GM19025 (cell line): ENCODE results near the gene TPTE2.
A peak's percentile ranks its signal among the peaks of the same experiment; 100 is the strongest.
"Not testable (repeated sequence)": the region's sequence is repeated elsewhere in the genome, so short reads cannot be mapped to it uniquely, and the experiment has no call there.

Source experiments
- ATAC-seq: cut with Tn5 transposase; IDR thresholded peaks from one replicate; pipeline ENCODE4 v1.9.1; 2021; ENCODE audit warnings: mild to moderate bottlenecking, low read depth, moderate library complexity; ENCODE audit not compliant: unreplicated experiment

TPTE2 gene

DNA sequence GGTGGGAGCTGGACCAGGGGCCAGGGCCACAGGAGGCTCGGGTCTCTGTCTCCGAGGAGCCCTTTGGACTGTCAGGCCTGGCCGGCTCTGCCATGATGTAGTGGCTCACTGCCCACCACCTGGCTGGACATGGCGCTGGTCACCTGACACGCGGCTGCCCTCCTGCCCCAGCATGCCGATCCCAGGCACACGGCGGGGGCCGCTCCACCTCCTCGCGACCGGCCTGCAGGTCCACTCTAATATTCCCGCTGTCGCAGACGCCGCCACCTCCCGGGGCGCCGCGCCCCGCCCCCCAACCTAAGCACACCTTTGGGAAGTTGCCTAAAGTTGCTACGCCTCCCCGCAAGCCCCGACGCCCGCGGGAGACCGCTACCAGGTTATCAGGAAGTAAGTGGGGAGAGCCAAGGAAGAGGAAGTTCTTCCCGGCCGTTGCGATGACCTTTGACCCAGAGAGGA is at the start of gene TPTE2:
Gene TPTE2 (minus strand): TSS at position 406 of the 456 bp plus-strand sequence. CDS start 58,298 bp downstream, outside the sequence.
- ATAC-seq, result not testable (repeated sequence)

DNA sequence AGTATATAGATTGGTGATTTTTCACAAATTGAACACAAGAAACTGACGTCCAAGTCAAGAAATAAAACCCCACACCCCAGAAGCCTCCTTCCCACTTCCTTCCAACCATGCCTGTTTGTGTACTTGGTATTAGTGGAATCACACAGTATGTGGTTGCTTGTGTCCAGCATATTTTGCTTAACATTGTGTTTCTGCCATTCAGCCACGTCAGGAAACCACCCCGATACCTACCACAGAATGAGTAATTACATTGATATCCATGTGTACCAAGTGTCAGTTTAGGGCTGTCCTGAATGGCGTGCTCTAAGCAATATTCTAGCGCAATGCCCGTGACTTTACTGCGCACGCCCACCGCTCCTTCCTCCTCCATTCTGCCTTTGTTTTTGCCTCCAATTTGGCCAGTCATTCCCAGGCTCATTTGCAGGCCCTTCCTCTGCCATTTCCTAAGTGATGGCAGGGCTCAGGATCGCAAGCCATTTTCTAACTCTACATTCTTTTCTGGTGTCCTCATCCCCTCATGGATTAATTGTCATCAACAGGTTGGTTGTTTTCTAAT is 46.3 kb upstream of the TPTE2 start:
- no peak for ATAC-seq

DNA sequence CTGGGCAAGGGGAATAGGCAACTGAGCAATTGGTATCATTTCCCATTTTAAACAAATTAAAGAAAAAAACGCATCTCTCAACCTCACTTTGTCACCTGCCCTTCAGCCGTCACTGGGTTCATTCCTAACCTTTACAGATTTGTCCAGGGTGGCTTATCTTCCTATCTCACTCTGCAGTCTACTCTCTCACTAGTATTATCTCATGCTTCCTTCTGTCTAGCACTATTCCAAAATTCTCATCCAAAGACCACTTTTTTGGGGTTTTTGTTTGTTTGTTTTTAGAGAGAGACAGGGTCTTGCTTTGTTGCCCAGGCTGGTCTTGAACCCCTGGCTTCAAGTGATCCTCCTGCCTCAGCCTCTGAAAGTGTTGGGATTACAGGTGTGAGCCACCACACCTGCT is 45.4 kb upstream of the TPTE2 start:
- ATAC-seq, result no peak

GRCh38 chr13:19606152-19606551 is 44.8 kb upstream of the TPTE2 start:
- ATAC-seq, result no peak

- ATAC-seq, result no peak
Measured at GRCh38 chr13:19605161-19605955, 44.0 kb upstream of the TPTE2 start.

DNA sequence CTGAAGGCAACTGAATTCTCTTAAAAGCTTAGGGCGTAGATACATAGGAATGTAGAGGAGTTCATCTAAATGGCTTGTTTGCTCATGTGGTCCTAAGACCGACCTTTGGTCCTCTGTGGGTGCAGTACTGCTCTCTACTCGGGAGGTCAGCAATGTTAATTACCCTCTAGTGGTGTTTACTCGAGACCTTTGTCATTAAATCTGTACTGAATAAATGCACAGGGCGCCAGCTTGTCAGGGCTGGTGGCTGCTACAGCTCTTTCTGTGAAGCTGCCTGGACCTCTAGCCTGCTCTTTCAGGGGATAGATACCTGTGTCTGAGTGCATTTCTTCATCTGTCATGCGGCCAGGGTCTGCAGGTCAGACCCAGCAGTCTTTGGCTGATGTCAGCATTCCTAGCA is 43.0 kb upstream of the TPTE2 start:
- no peak for ATAC-seq

DNA sequence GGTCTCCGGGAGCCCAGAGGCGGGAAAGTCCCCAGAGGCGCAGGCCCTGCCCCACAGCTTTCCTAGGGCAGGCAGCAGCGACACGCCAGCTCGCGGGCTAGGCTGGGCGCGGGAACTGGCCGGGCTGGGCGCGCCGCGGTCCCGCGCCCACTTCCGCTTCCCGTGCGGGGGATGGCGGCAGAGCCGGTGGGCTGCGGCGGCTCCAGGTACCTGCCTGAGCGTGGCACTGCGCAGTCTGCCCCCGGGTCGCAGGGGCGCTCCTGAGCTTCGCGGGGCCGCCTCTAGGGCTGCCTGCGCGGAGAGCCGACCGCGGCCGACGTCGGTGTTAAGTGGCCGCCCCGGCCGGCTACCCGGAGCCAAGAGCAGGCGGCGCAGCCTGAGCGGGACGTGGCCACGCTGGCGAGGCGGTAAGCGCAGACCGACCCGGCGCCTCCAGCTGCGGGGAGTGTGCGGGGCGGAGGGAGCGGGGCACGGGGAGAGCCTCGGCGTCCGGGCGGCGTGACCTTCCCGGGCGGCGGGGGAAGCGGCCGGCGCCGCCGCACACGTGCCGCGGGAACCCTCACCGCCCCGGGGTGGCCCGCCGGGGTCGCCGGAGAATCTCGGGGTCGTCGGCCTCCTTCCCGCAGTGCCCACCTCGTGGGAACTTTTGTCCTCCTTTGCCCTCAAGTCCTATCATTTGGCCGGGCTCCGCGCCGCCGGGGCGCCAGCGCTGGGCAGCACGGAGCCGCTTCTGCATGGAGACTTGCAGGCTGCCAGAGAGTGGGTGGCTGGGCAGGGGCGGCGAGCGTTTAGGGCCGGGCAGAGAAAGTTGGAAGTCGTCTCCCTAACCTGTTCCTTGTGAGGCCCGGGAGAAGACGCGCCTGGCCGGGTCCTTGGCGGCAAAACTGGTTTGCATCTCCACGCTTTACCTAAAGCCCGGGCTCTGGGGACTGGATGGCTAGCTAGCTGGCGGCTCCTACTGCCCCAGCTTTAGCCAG is 40.7 kb upstream of the TPTE2 start:
- ATAC-seq, result peak; percentile 84

GRCh38 chr13:19597523-19597922 is 36.2 kb upstream of the TPTE2 start:
- ATAC-seq, result no peak

DNA sequence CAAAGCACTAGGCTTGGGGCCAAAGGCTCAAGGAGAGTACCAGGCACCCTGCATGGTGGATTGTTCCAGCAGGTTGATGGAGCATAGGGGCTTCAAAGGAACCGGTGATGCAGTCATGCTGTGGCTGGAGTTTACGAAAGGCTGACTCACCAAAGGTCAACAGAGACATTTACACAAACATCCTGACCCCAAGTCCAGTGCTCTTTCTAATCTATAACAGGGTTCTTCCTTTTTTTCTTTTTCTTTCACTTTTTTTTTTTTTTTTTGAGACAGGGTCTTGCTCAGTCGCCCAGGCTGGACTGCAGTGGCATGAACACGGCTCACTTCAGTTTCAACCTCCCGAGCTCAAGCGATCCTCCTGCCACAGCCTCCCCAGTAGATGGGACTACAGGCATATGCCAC is 35.6 kb upstream of the TPTE2 start:
- no peak for ATAC-seq

DNA sequence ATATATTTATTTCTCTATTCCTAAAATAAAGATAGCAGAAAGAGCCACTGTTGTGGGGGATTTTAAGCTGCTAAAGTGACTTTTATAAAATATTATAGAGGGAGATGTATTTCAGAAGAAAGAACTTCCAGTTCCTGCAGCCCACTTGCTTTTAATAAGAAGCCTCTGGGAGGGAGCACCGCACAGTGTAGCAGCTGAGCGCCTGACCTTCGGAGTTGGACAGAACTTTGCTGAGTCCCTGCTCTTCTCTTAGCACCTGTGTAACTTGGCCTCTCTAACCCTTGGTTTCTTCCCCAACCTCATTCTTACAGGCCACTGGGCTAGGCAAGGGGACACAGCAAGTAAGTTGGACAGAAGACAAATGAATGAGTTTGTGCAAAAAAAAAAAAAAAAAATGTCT is 34.8 kb upstream of the TPTE2 start:
- ATAC-seq, result no peak

DNA sequence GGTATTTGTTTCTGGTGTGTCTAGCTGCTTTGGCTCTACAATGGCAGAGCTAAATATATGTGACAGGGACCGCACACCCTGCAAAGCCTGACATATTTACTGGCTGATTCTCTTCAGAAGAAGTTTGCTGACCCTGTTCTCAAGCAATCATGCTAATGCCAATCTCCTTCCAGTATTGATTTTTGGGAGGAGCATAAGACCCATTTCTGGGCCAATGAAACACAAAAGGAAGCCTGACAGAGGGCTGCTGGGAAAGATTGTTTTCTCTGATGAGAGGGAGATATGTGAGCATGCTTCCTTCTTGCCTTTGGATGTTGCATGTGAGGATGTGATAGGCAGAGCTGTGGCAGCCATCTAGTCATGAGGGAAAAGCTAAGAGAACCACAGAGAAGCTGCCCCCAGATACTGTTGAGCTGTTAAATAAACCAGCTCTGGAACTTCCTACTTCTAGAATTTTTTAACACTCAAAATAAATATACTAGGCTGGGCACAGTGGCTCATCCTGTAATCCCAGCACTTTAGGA is 31.4 kb upstream of the TPTE2 start:
- ATAC-seq, result no peak

DNA sequence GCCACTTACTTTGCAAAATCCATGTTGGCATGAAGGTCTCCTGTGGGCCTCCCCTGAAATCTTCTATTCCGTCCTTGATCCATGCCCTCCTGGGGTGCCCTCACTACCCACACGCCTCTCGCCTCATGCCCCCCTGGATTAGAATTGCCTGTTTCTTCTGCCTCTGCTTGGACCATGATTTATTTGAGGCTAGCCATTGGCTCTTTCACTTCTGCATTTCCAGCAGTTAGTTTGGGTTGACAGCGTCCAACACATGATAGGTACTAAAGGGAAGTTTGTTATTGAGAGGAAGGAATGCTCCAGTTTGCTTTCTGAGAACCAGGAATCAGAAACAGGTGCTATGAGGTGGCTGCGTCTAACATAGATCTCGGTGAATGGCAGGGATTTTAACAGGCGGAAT is 30.5 kb upstream of the TPTE2 start:
- ATAC-seq, result no peak

- ATAC-seq, result no peak
Measured at GRCh38 chr13:19590423-19590822, 29.1 kb upstream of the TPTE2 start.

DNA sequence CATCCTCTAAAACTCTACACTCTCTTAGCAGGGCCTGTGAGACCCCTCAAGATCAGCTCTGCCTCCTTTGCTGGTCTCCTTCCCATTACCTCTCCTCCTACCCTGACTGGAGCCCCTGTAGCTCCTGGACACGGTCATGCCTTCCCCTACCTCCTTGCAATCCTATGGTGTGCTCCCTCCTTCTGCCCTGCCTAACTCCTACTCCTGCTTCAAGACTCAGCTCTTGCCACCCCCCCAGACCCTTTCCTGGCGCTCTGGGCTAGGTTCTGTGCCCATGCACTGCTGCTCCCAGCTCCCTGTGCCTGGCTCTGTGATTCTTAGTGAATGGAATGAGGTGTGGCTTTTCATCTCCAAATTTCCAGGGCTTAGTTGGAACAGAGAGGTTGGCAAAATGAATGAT is 28.0 kb upstream of the TPTE2 start:
- no peak for ATAC-seq

DNA sequence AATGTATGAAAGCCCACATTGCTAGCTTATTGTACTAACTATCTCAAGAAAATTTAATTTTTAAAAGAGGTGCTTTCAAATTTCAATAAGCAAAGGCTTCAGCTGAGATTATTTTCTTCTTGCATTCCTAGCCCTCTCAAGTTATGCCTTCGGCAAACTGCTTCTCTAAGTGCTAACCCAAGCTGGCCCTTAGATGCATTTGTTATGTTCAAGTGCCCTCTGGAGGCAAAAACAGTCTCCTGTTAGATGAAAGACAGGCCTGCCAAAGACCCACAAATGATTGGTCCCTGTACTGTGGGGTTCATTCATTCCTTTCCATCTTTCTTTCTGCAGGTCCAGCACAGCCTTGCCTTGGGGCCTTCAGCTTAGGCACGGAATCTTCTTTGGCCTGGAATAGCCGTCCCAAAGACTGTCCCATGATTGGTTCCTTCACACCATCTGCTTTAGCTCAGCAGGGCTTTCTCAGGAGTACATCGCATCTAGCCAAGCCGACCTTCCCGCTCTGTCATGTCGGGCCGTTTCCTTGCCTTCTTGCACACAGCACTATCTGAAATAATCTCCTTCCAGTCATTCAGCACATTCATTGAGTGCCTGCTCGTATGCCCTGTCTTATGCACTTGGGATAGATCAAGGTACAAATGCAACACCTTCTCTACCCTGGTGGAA is 26.4 kb upstream of the TPTE2 start:
- peak; percentile 65 for ATAC-seq

GRCh38 chr13:19586904-19587634 is 25.7 kb upstream of the TPTE2 start:
- peak; percentile 75 for ATAC-seq

DNA sequence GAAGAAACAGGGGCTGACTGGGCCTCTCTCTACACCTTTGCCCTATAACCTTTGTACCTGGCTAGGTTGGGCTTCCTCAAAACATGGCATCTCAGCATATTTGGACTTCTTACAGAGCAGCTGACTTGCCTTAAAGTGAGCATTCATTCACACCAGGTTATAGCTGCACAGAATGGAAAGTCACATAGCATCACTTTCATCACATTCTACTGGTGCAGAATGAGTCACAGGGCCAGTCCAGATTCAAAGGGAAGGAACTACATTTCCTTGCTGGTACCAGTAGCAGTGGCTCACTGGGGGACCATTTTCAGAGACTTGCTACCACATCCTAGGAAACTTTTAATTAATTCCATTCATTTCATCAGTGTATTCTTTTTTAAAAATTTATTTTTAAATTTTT is 20.3 kb upstream of the TPTE2 start:
- ATAC-seq, result no peak

GRCh38 chr13:19575230-19575629 is 13.9 kb upstream of the TPTE2 start:
- no peak for ATAC-seq

DNA sequence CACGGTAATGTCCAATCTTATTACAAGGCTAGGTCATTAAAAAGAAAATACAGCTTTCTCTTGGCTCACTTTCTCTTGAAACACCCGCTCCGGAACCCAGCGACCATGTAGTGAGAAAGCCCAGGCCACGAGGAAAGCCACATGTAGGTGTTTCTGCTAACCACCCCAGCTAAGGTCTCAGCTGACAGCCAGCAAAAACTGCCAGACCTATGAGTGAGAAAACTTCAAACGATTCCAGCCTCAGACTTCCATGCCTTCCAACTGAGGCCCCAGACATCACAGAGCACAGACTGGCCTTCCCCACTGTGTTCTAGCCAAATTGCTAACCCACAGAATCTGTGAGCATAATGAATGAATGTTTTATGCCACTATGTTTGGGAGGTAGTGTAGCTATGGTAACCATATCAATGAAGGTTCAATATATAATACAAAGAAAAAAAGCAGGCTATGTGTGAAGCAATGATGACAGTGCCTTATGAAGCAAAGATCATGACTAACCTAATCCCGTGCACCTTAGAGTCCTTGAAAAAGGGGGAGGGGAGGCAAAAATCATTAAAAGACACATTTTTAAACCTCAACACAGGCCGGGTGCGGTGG is 11.9 kb upstream of the TPTE2 start:
- ATAC-seq, result no peak
